MCF 10A (cell line): ENCODE results near the gene SRCIN1. TPM values are rescaled to one million over a fixed set of nuclear protein-coding genes. Genes with fewer than 3 reads are reported as not detected.

Experiments
- total RNA-seq: library from RNA; stranded (reverse); gene quantifications from 2 replicates; pipeline ENCODE4 v1.2.3, GENCODE V29; 2022

SRCIN1 gene
- total RNA-seq, 1 experiment from 2014 or later = 5.7 TPM

Other genes starting within 250 kb of the SRCIN1 start
- gene ARHGAP23, start 177.5 kb downstream of the SRCIN1 start, total RNA-seq = 23.2 and 29.2 TPM in 2 replicates
- 3.4 and 3.6 TPM in 2 replicates for gene EPOP, start 69.0 kb upstream of the SRCIN1 start, total RNA-seq
- 59.6 and 65.3 TPM in 2 replicates for gene MLLT6, start 99.3 kb upstream of the SRCIN1 start, total RNA-seq
- gene CISD3, start 124.4 kb upstream of the SRCIN1 start, total RNA-seq = 36.8 and 42.0 TPM in 2 replicates
- gene PCGF2, start 142.4 kb upstream of the SRCIN1 start, total RNA-seq = 32.6 and 39.5 TPM in 2 replicates
- gene PSMB3, start 146.8 kb upstream of the SRCIN1 start, total RNA-seq = 124 and 145 TPM in 2 replicates
- 25.9 and 27.4 TPM in 2 replicates for gene PIP4K2B, start 193.6 kb upstream of the SRCIN1 start, total RNA-seq
- 21.9 and 23.4 TPM in 2 replicates for gene CWC25, start 219.4 kb upstream of the SRCIN1 start, total RNA-seq
- 1,891 and 2,060 TPM in 2 replicates for gene RPL23, start 247.8 kb upstream of the SRCIN1 start, total RNA-seq